Ascending aorta (tissue), 2 donors: ENCODE measurements around the gene GMEB1. TPM values are rescaled to one million over a fixed set of nuclear protein-coding genes. Genes with fewer than 3 reads are reported as not detected.
"Not testable (repeated sequence)": the region's sequence is repeated elsewhere in the genome, so short reads cannot be mapped to it uniquely, and the experiment has no call there.

ENCODE experiments used
- DNase-seq, 2 donors: peaks; one replicate each; pipeline ENCODE4 v3.0.0-alpha.2; 2019; ENCODE audit warnings: low spot score in 2 of 2
- H3K27ac ChIP-seq, 2 donors: fragments of 200-600 bp; sonication (generic); one replicate each; pipeline ENCODE4 v1.5.1; 2016 to 2017; ENCODE audit warnings: mild to moderate bottlenecking in 1 of 2
- H3K27me3 ChIP-seq: fragments of 200-600 bp; sonication (generic); one replicate; pipeline ENCODE4 v1.5.1; 2017
- H3K36me3 ChIP-seq, 2 donors: fragments of 200-600 bp; sonication (generic); one replicate each; pipeline ENCODE4 v1.5.1; 2016
- H3K4me1 ChIP-seq, 2 donors: fragments of 200-600 bp; sonication (generic); one replicate each; pipeline ENCODE4 v1.5.1; 2016 to 2017; ENCODE audit warnings: mild to moderate bottlenecking in 1 of 2
- H3K4me3 ChIP-seq, 2 donors: fragments of 200-600 bp; sonication (generic); one replicate each; pipeline ENCODE4 v1.5.1; 2016 to 2017; ENCODE audit warnings: mild to moderate bottlenecking in 1 of 2
- H3K9me3 ChIP-seq, 2 donors: fragments of 200-600 bp; sonication (generic); one replicate each; pipeline ENCODE4 v1.5.1; 2016
- CTCF ChIP-seq, 3 experiments: fragments of 200-600 bp in 2 of 3; fragments of 450-650 bp in 1 of 3; sonication (generic) in 2 of 3; IDR thresholded peaks; one replicate each; pipeline ENCODE4 v1.5.1; 2016 to 2019; ENCODE audit warnings: antibody characterized with exemption in 3 of 3, mild to moderate bottlenecking in 1 of 3, moderate library complexity in 1 of 3
- intact Hi-C: fragments of 100-400 bp; cut with DNase I; formaldehyde crosslinking; loops from one replicate; pipeline ENCODE4 v1.15.1; 2023
- total RNA-seq: library from RNA; depleted of rRNA; stranded (reverse); fragments of >200 nt; gene quantifications from one replicate; pipeline ENCODE4 v1.1.0, GENCODE V29; 2016

Gene GMEB1
- total RNA-seq, 1 donor from 2014 or later = 5.2 TPM

- peaks cover 22 to 35% of the 10 kb centered on the region in 2 donors for H3K36me3 ChIP-seq
- no peaks in the 10 kb centered on the region for H3K9me3 ChIP-seq
- no peak for TF ChIP-seq CTCF (IDR thresholded peaks at IDR 0.05)
- H3K4me3 ChIP-seq = peak overlapping the region; percentile 96 to 97
- peak overlapping the region; percentile 93 to 94 for H3K27ac ChIP-seq
- H3K27me3 ChIP-seq = no peaks in the 10 kb centered on the region
- intact Hi-C loops = loop anchor here (2.0 to 5.0 kb wide), 5 partner anchors 69 to 479 kb away; partner anchors contain the start of genes GMEB1 and SESN2
- H3K4me1 ChIP-seq = peaks cover 5 to 19% of the 10 kb centered on the region in 2 donors
- DNase-seq = no peak
These were observed 68.9 kb downstream of the GMEB1 start for GRCh38 chr1:28737307-28738132.

GRCh38 chr1:28740118-28740517 lies 71.5 kb downstream of the GMEB1 start:
- Histone ChIP-seq H3K9me3 (no peaks in the 10 kb centered on the region), H3K36me3 (peaks cover 46 to 61% of the 10 kb centered on the region in 2 donors), H3K27me3 (no peaks in the 10 kb centered on the region), H3K27ac (no peak overlapping the region), H3K4me3 (no peak overlapping the region), H3K4me1 (peaks cover 5 to 34% of the 10 kb centered on the region in 2 donors)
- no peak for DNase-seq
- no peak for TF ChIP-seq CTCF (IDR thresholded peaks at IDR 0.05)
- intact Hi-C loops = no loop called here

GRCh38 chr1:28744184-28744583 lies 75.6 kb downstream of the GMEB1 start:
- no peak for DNase-seq
- Histone ChIP-seq H3K27ac (no peak overlapping the region), H3K4me3 (peak overlapping the region in 1 of 2 donors; percentile 25), H3K27me3 (no peaks in the 10 kb centered on the region), H3K9me3 (no peaks in the 10 kb centered on the region), H3K36me3 (peaks cover 45 to 66% of the 10 kb centered on the region in 2 donors), H3K4me1 (peaks cover 0 to 39% of the 10 kb centered on the region in 2 donors)
- intact Hi-C loops = no loop called here
- TF ChIP-seq CTCF (IDR thresholded peaks at IDR 0.05) = no peak

GRCh38 chr1:28745653-28746173 lies 77.1 kb downstream of the GMEB1 start:
- TF ChIP-seq CTCF (IDR thresholded peaks at IDR 0.05) = no peak
- Histone ChIP-seq H3K36me3 (peaks cover 38 to 51% of the 10 kb centered on the region in 2 donors), H3K27me3 (no peaks in the 10 kb centered on the region), H3K4me1 (peaks cover 0 to 36% of the 10 kb centered on the region in 2 donors), H3K27ac (no peak overlapping the region), H3K4me3 (no peak overlapping the region), H3K9me3 (no peaks in the 10 kb centered on the region)
- DNase-seq = no peak
- intact Hi-C loops = no loop called here

GRCh38 chr1:28750330-28750729 lies 81.7 kb downstream of the GMEB1 start:
- intact Hi-C loops = no loop called here

GRCh38 chr1:28750771-28751294 lies 82.2 kb downstream of the GMEB1 start:
- intact Hi-C loops, H3K36me3 ChIP-seq, H3K27ac ChIP-seq, H3K27me3 ChIP-seq, H3K9me3 ChIP-seq, DNase-seq: not testable (repeated sequence)
- Histone ChIP-seq H3K4me3 (peak overlapping the region in 1 of 2 donors; percentile 11), H3K4me1 (peaks cover 3 to 44% of the 10 kb centered on the region in 2 donors)

More at GRCh38 chr1:28750330-28750729, 81.7 kb downstream of the GMEB1 start:
- no peaks in the 10 kb centered on the region for H3K9me3 ChIP-seq
- H3K4me3 ChIP-seq = no peak overlapping the region
- no peaks in the 10 kb centered on the region for H3K27me3 ChIP-seq
- H3K27ac ChIP-seq = no peak overlapping the region
- no peak for TF ChIP-seq CTCF (IDR thresholded peaks at IDR 0.05)
- H3K4me1 ChIP-seq = peaks cover 3 to 46% of the 10 kb centered on the region in 2 donors
- no peak for DNase-seq
- H3K36me3 ChIP-seq = peaks cover under 1 to 9% of the 10 kb centered on the region in 2 donors
